ENCODE measurements around the gene CCSER2. TPM values are rescaled to one million over a fixed set of nuclear protein-coding genes. Genes with fewer than 3 reads are reported as not detected.

CCSER2 gene
- total RNA-seq, 2 experiments from 2014 or later = 56.9 to 57.5 TPM

DNA sequence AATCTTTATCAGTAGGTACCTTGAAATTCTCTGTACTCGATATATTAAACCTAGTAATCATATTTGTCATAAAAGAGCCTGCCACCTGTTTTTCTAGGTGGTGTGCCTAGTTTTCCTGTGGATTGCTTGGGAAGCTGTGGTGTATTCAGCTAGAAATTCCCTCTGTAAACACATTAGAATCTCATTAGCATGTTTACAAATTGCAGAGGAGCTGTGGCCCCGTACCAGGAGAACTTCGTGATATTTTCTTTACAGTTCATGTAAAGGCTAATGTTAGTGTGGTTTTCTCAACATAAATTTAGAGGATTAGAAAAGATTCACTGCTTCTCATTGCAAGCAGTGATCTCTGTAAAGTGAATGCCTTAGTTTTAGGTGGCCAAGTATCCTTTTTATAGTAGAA lies 144.7 kb downstream of the CCSER2 start:
- Mint-ChIP-seq H3K4me1 (ENCODE audit: low read depth) (peaks cover 2% of the 10 kb centered on the region), H3K36me3 (ENCODE audit: low read depth) (peaks cover 4% of the 10 kb centered on the region), H3K27me3 (no peaks in the 10 kb centered on the region), H3K9me3 (no peaks in the 10 kb centered on the region), H3K4me3 (no peak overlapping the region), H3K27ac (no peak overlapping the region)
- intact Hi-C loops (cut with micrococcal nuclease) = no loop called here
- POLR2A ChIA-PET = no interaction called here
- DNase-seq = no peak
- CTCF ChIA-PET = no interaction called here
- no peak for ATAC-seq
- TF ChIP-seq, protein P1, sequence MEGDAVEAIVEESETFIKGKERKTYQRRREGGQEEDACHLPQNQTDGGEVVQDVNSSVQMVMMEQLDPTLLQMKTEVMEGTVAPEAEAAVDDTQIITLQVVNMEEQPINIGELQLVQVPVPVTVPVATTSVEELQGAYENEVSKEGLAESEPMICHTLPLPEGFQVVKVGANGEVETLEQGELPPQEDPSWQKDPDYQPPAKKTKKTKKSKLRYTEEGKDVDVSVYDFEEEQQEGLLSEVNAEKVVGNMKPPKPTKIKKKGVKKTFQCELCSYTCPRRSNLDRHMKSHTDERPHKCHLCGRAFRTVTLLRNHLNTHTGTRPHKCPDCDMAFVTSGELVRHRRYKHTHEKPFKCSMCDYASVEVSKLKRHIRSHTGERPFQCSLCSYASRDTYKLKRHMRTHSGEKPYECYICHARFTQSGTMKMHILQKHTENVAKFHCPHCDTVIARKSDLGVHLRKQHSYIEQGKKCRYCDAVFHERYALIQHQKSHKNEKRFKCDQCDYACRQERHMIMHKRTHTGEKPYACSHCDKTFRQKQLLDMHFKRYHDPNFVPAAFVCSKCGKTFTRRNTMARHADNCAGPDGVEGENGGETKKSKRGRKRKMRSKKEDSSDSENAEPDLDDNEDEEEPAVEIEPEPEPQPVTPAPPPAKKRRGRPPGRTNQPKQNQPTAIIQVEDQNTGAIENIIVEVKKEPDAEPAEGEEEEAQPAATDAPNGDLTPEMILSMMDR (IDR thresholded peaks at IDR 0.05) = no peak

DNA sequence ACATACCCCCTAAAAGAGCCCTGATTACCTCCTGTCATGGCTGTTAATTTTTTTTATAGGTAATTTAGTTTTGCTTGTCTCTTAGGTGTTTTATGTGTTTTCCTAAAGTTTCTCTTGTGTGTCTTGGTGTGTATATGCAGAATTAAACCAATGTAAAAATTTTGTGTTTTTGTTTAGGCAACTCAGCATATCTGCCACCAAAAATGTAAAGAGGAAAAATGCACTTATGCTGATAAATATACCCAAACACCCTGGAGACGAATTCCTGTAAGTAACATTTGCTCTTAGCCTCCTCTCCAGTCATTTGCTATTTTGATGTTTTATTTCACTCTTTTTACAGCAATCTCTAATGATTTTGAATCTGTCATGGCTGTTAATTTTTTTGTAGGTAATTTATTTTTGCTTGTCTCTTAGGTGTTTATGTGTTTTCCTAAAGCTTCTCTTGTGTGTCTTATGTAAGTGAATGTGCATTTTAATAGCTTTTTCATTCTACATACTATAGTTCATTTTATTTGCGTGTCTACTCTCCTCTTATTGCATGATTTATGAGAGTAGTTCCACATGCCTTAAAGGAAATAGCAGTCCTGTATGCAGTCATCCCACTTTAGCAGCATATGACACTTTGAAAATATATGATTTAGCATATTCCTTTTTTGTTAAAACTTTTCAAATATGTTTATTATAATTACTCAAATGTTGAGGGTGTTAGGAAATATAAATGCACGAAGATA lies 149.2 kb downstream of the CCSER2 start:
- Mint-ChIP-seq H3K27me3 (no peaks in the 10 kb centered on the region), H3K36me3 (ENCODE audit: low read depth) (peaks cover 15% of the 10 kb centered on the region), H3K9me3 (no peaks in the 10 kb centered on the region), H3K4me3 (no peak overlapping the region), H3K4me1 (ENCODE audit: low read depth) (peaks cover 3% of the 10 kb centered on the region), H3K27ac (no peak overlapping the region)
- DNase-seq (no peak), ATAC-seq (no peak)
- ChIA-PET CTCF (no interaction called here), POLR2A (no interaction called here)
- TF ChIP-seq, protein P1 (IDR thresholded peaks at IDR 0.05) = no peak
- intact Hi-C loops (cut with micrococcal nuclease) = no loop called here

DNA sequence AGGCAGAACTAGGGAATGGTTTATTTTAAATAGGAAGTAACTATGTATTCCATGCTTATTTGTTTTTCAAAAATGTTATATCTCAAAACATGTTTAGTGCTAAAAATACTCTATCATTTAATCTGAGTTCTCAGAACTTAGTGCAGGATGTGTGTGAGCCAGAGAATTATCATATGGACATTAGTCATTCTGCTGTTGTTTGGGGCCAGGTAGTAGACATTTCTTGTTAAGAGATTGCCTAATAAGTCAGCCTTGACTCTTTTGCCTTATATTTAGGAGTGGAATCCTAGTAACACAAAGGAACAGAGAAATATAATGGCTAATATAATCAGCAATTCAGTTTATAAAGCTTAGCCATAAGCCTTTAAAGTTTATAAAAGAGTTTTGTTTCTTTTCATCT lies 149.8 kb downstream of the CCSER2 start:
- Mint-ChIP-seq H3K27me3 (no peaks in the 10 kb centered on the region), H3K36me3 (ENCODE audit: low read depth) (peaks cover 17% of the 10 kb centered on the region), H3K4me1 (ENCODE audit: low read depth) (peaks cover 3% of the 10 kb centered on the region), H3K27ac (no peak overlapping the region), H3K4me3 (no peak overlapping the region), H3K9me3 (no peaks in the 10 kb centered on the region)
- ChIA-PET POLR2A (no interaction called here), CTCF (no interaction called here)
- intact Hi-C loops (cut with micrococcal nuclease) = no loop called here
- TF ChIP-seq, protein P1 (IDR thresholded peaks at IDR 0.05) = no peak
- ATAC-seq (no peak), DNase-seq (no peak)

DNA sequence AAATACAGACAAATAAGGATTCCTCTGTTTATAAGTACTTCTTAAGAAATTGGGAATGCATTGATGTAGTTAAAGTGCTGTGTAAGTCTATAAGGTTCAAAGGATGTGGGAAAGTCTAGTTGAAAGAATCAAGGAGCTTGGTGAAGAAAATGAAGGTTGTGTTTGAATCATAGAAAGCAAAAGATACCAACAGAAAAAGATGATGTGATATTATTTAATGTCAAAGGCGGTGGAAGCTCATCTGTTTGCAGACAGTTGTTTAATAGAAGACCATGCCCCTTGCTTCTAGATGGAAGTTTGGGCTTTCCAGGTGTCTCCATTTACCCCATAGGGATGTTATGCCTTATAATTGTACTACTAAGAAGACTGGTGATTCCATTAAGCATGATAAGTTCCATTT lies 150.3 kb downstream of the CCSER2 start:
- no peak overlapping the region for H3K27ac Mint-ChIP-seq
- H3K4me3 Mint-ChIP-seq = no peak overlapping the region
- H3K9me3 Mint-ChIP-seq = no peaks in the 10 kb centered on the region
- TF ChIP-seq, protein P1 (IDR thresholded peaks at IDR 0.05) = no peak
- no peak for DNase-seq
- ATAC-seq = no peak
- peaks cover 18% of the 10 kb centered on the region for H3K36me3 Mint-ChIP-seq (ENCODE audit: low read depth)
- H3K27me3 Mint-ChIP-seq = no peaks in the 10 kb centered on the region
- ChIA-PET CTCF (no interaction called here), POLR2A (no interaction called here)
- peaks cover 3% of the 10 kb centered on the region for H3K4me1 Mint-ChIP-seq (ENCODE audit: low read depth)
- intact Hi-C loops (cut with micrococcal nuclease) = no loop called here

DNA sequence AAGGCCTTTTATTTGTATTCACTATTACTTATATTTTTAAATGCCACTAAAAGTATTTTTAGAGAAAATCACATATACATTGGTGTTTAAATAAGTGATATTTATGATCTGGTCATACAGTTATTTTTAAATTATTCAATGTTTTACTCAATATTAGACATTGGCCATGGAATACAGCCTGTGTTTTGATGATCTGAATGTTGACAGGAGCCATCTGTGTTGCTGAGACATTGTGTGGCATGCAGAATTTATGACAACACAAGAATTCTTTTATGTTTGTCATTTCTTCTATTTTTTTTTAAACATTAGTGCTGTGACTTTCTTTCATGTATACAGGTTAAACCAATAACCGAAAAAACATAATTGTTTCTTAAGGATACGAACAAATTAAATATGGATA lies 156.2 kb downstream of the CCSER2 start:
- no peak for DNase-seq
- Mint-ChIP-seq H3K27ac (no peak overlapping the region), H3K36me3 (ENCODE audit: low read depth) (peaks cover 45% of the 10 kb centered on the region), H3K27me3 (no peaks in the 10 kb centered on the region), H3K9me3 (peaks cover 2% of the 10 kb centered on the region), H3K4me3 (no peak overlapping the region), H3K4me1 (ENCODE audit: low read depth) (peaks cover 6% of the 10 kb centered on the region)
- POLR2A ChIA-PET = no interaction called here
- CTCF ChIA-PET = no interaction called here
- intact Hi-C loops (cut with micrococcal nuclease) = no loop called here
- no peak for ATAC-seq
- TF ChIP-seq, protein P1 (IDR thresholded peaks at IDR 0.05) = no peak

Data from activated CD8-positive, alpha-beta T cell treated with anti-CD3 and anti-CD28 coated beads for 36 hours (primary cell).